Subcutaneous adipose tissue (tissue), 4 donors: ENCODE results near the gene RARA. TPM values are rescaled to one million over a fixed set of nuclear protein-coding genes. Genes with fewer than 3 reads are reported as not detected.

ENCODE experiments used
- total RNA-seq, 4 donors: library from RNA; depleted of rRNA; stranded (reverse); fragments of >200 nt; gene quantifications; one replicate each; pipeline ENCODE4 v1.1.0, GENCODE V29; 2016
- TF ChIP-seq, protein P1 (sequence below): fragments of 450-650 bp; IDR thresholded peaks from one replicate; pipeline ENCODE4 v1.5.1; 2016; ENCODE audit warnings: low read depth, mild to moderate bottlenecking, control low read depth, antibody characterized with exemption, moderate library complexity

The RARA gene
- total RNA-seq = 10 to 100 TPM; 13.9 to 21.5 (median 17.9) TPM

DNA sequence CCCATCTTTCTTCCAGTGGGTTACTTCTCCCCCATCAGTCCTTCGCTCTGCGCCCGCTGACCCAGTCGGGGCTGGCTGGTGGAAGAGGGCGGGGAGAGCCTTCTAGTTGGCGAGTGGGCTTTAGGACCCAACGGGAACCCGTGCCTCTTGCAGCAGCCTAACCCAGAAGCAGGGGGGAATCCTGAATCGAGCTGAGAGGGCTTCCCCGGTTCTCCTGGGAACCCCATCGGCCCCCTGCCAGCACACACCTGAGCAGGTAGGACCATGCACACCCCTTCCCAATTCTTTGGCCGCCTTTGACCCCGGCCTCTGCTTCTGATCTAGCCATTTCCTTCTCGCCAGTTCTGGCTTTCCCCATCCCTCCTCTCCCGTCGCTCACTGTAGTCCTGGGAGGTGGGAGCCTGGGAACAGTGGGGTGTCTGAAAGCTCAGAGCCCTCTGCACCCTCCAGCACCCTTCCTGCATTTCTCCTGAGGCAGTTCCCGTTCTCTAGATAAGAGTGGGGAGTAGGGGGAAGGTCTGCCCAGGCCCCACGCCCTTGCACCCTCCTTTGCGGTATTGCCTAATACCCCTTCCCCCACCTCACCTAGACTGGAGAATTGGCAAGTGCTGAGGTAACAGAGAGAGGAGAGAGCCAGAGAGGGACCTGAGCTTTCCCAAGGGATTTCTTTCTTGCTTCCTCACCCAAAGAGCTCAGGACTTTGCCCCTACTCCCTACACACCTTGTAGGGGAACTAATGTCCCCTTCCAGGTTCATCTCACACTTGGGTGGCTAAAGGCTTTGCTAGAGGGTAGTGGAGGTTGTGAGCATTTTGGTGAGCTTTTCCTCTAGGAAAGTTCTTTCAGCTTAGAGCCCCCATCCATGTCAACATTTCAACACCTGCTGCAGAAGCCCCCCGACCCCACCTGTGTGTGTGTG, at the start of gene RARA:
TSS of gene RARA (plus strand) at position 150 of the 918 bp plus-strand sequence. CDS start 22,039 bp downstream, outside the sequence.
- TF ChIP-seq, protein P1, sequence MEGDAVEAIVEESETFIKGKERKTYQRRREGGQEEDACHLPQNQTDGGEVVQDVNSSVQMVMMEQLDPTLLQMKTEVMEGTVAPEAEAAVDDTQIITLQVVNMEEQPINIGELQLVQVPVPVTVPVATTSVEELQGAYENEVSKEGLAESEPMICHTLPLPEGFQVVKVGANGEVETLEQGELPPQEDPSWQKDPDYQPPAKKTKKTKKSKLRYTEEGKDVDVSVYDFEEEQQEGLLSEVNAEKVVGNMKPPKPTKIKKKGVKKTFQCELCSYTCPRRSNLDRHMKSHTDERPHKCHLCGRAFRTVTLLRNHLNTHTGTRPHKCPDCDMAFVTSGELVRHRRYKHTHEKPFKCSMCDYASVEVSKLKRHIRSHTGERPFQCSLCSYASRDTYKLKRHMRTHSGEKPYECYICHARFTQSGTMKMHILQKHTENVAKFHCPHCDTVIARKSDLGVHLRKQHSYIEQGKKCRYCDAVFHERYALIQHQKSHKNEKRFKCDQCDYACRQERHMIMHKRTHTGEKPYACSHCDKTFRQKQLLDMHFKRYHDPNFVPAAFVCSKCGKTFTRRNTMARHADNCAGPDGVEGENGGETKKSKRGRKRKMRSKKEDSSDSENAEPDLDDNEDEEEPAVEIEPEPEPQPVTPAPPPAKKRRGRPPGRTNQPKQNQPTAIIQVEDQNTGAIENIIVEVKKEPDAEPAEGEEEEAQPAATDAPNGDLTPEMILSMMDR = no peak

DNA sequence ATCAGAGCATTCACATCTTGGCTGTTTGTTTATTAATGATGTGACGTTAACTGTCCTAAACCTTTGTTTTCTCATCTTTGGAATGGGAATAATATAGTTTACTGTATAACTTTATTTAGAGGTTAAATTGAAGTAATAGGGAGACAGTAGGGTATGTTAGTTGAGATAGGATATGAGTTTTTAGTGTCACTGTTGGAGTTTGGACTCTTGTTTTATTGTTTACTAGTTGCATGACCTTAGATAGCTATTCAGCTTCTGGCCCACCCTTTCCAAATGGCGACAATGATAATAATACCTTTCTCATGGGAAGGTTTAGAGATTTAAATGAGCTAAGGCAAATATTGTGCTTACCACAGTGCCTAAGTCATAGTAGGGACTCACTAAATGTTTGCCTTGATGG, 49.5 kb upstream of the RARA start:
- TF ChIP-seq, protein P1 = no peak

DNA sequence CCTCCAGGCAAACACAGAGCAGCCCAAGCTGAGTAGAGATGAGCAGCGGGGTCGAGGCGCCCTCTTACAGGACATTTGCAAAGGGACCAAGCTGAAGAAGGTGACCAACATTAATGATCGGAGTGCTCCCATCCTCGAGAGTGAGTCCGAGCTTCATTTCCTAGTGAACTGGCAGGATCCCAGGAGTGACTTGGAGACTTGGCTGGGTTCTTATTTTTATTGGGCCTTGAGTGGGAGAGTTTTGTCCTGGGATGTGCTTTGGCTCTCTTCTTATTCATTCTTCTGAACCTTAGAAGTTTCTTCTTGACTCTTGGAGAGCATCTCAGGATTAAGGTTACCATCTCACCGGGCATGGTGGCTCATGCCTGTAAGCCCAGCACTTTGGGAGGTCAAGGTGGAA, 48.5 kb upstream of the RARA start:
- TF ChIP-seq, protein P1 = no peak

DNA sequence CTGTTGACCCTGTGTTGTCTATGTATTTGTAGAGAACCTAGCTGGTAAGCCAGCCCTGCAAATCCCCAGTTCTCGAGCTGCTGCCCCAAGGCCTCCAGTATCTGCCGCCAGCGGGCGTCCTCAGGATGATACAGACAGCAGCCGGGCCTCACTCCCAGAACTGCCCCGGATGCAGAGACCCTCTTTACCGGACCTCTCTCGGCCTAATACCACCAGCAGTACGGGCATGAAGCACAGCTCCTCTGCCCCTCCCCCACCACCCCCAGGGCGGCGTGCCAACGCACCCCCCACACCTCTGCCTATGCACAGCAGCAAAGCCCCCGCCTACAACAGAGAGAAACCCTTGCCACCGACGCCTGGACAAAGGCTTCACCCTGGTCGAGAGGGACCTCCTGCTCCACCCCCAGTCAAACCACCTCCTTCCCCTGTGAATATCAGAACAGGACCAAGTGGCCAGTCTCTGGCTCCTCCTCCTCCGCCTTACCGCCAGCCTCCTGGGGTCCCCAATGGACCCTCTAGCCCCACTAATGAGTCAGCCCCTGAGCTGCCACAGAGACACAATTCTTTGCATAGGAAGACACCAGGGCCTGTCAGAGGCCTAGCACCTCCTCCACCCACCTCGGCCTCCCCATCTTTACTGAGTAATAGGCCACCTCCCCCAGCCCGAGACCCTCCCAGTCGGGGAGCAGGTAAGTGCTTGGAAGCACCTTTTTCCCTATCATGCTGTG, 44.4 kb upstream of the RARA start:
- TF ChIP-seq, protein P1 = no peak

DNA sequence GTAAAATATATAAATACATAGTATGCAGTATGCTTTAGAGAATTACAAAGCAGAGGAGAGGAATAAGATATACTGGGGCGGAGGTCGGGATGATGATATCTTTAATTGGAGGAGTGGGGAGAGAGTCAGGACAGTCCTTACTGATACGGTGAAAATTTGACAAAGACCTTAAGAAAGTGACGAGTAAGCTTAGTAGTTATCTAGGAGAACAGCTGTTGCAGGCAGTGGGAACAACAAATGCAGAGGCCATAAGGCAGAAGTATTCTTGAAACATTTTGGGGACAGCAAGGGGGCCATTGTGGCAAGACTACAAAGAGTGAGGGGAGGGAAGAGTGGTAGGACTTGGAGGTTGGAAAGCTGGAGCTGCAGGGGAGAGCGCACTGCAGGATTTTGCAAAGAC, 43.6 kb upstream of the RARA start:
- TF ChIP-seq, protein P1 = no peak

DNA sequence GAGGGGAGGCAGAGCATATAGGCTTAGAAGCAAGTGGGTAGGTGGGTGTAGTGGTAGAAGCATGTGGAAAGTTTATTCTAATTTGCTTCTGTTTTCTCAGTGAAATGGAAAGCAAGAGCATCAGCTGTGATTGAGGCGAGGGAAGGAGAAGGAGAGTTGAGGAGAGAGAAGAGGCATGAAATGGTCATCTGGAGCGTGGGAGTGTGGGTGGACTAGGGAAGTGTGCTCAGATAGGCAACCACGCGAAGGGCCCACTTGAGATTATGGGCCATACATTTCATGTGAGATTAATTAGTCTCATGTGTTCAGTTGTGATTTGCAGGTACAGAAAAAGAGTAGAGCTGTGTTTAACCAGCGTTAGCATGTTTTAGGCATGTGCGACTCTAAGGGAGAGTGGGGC, 42.1 kb upstream of the RARA start:
- TF ChIP-seq, protein P1 = no peak

DNA sequence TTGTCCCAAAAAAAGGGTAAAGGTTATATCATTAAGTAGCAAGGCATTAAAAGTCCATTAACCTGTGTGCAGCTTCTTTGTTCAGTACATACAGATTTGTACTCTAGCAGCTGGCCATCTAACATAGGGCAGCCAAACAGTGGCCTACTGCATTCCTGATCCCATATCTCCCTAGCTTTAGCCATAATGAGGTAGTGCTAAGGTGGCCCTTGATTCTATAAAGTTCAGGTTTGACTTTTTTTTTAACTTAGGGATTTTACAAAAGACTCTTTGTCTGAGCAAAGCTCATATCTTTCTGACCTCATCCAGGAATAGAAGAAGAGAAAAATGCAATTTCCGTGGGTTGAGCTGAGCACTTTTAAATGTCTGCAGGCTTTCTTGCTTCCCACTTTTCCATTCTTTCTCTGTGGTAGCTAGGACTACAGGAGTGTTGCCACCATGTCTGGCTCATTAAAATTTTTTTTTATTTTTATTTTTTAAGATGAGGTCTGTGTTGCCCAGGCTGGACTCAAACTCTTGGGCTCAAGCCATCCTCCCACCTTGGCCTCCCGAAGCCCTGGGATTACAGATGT, 40.8 kb upstream of the RARA start:
- TF ChIP-seq, protein P1 = no peak
